Trophoblast cell (in vitro differentiated cells and primary cell): Measurements from ENCODE around the gene MEF2C.

Source experiments
- DNase-seq, 2 donors: peaks; one replicate each; pipeline ENCODE4 v3.0.0-alpha.2; 2016
- H2AFZ ChIP-seq: 2 replicates; pipeline ENCODE4 v1.6.1; 2013; ENCODE audit warnings: low read length, moderate library complexity, mild to moderate bottlenecking; ENCODE audit not compliant: insufficient read depth, poor library complexity
- H2AK5ac ChIP-seq: 2 replicates; pipeline ENCODE4 v1.6.1; 2013; ENCODE audit warnings: mild to moderate bottlenecking, low read length
- H2BK120ac ChIP-seq: 2 replicates; pipeline ENCODE4 v1.6.1; 2013; ENCODE audit warnings: low read length, mild to moderate bottlenecking, moderate library complexity; ENCODE audit not compliant: insufficient read depth, poor library complexity
- H2BK12ac ChIP-seq: 2 replicates; pipeline ENCODE4 v1.6.1; 2013; ENCODE audit warnings: mild to moderate bottlenecking, low read length, moderate library complexity
- H2BK5ac ChIP-seq: 2 replicates; pipeline ENCODE4 v1.6.1; 2013; ENCODE audit warnings: low read length, low read depth, moderate library complexity, mild to moderate bottlenecking; ENCODE audit not compliant: poor library complexity
- H3K14ac ChIP-seq: 2 replicates; pipeline ENCODE4 v1.6.1; 2013; ENCODE audit warnings: mild to moderate bottlenecking, low read length
- H3K18ac ChIP-seq: 2 replicates; pipeline ENCODE4 v1.6.1; 2013; ENCODE audit warnings: mild to moderate bottlenecking, low read length
- H3K23ac ChIP-seq: 2 replicates; pipeline ENCODE4 v1.6.1; 2013; ENCODE audit warnings: low read length
- H3K27ac ChIP-seq: 2 replicates; pipeline ENCODE4 v1.5.1; 2013; ENCODE audit warnings: low read depth, mild to moderate bottlenecking, inconsistent platforms, low read length, moderate library complexity
- H3K27me3 ChIP-seq: 2 replicates; pipeline ENCODE4 v1.6.1; 2013; ENCODE audit warnings: inconsistent platforms, mild to moderate bottlenecking, low read length, moderate library complexity; ENCODE audit not compliant: insufficient read depth
- H3K36me3 ChIP-seq, 2 experiments: 1 replicate in 1 of 2; 2 replicates in 1 of 2; pipeline ENCODE4 v1.6.1; 2013; ENCODE audit warnings: low read length in 2 of 2, mild to moderate bottlenecking in 2 of 2, moderate library complexity in 1 of 2; ENCODE audit not compliant: insufficient read depth in 2 of 2, control insufficient read depth in 1 of 2
- H3K4ac ChIP-seq: 2 replicates; pipeline ENCODE4 v1.6.1; 2013; ENCODE audit warnings: low read depth, mild to moderate bottlenecking, low read length, moderate library complexity
- H3K4me1 ChIP-seq, 2 experiments: 1 replicate in 1 of 2; 2 replicates in 1 of 2; pipeline ENCODE4 v1.6.1; 2013; ENCODE audit warnings: low read length in 2 of 2, mild to moderate bottlenecking in 2 of 2, moderate library complexity in 1 of 2; ENCODE audit not compliant: insufficient read depth in 2 of 2, control insufficient read depth in 1 of 2
- H3K4me2 ChIP-seq: 2 replicates; pipeline ENCODE4 v1.6.1; 2013; ENCODE audit warnings: inconsistent platforms, mild to moderate bottlenecking, low read length, moderate library complexity
- H3K4me3 ChIP-seq: 2 replicates; pipeline ENCODE4 v1.5.1; 2013; ENCODE audit warnings: mild to moderate bottlenecking, low read depth, low read length, inconsistent platforms
- H3K79me1 ChIP-seq: one replicate; pipeline ENCODE4 v1.6.1; 2013; ENCODE audit warnings: low read length
- H3K79me2 ChIP-seq: 2 replicates; pipeline ENCODE4 v1.6.1; 2013; ENCODE audit warnings: low read length, mild to moderate bottlenecking; ENCODE audit not compliant: control insufficient read depth, insufficient read depth, poor library complexity
- H3K9ac ChIP-seq: 2 replicates; pipeline ENCODE4 v1.6.1; 2013; ENCODE audit warnings: mild to moderate bottlenecking, low read length
- H3K9me3 ChIP-seq: 2 replicates; pipeline ENCODE4 v1.6.1; 2013; ENCODE audit warnings: low read depth, mild to moderate bottlenecking, control low read depth, inconsistent platforms, low read length; ENCODE audit not compliant: insufficient read depth
- H4K12ac ChIP-seq: 2 replicates; pipeline ENCODE4 v1.6.1; 2013; ENCODE audit warnings: low read depth, mild to moderate bottlenecking, low read length, moderate library complexity
- H4K8ac ChIP-seq: 2 replicates; pipeline ENCODE4 v1.6.1; 2013; ENCODE audit warnings: low read depth, mild to moderate bottlenecking, low read length, moderate library complexity
- H4K91ac ChIP-seq: one replicate; pipeline ENCODE4 v1.6.1; 2013; ENCODE audit warnings: low read depth, mild to moderate bottlenecking, low read length, moderate library complexity
- WGBS: extraction: QIAGEN DNeasy Blood & Tissue Kit; methylation state at CpG from one replicate; pipeline ENCODE4 v1.1.7; 2013; ENCODE audit warnings: missing lambda C conversion rate; ENCODE audit not compliant: insufficient read length, insufficient coverage; ENCODE audit errors: extremely low coverage; 5-methylcytosine and 5-hydroxymethylcytosine counted together

MEF2C gene

GRCh38 chr5:88760527-88760926 lies 122.5 kb downstream of the MEF2C start:
- no peak overlapping the region for H3K4me2 ChIP-seq
- H4K12ac ChIP-seq = no peak overlapping the region
- H3K27ac ChIP-seq = no peak overlapping the region
- no peaks in the 10 kb centered on the region for H3K27me3 ChIP-seq
- no peak for DNase-seq
- H3K79me1 ChIP-seq = no peaks in the 10 kb centered on the region
- H3K4ac ChIP-seq = no peak overlapping the region
- no peak overlapping the region for H3K9ac ChIP-seq
- no peaks in the 10 kb centered on the region for H3K36me3 ChIP-seq
- H3K4me1 ChIP-seq = no peaks in the 10 kb centered on the region
- no peak overlapping the region for H3K18ac ChIP-seq
- no peak overlapping the region for H3K23ac ChIP-seq
- H2BK120ac ChIP-seq = no peak overlapping the region
- no peak overlapping the region for H2BK12ac ChIP-seq
- no peak overlapping the region for H3K14ac ChIP-seq
- H4K8ac ChIP-seq = no peak overlapping the region
- H2AFZ ChIP-seq = no peak overlapping the region
- no peaks in the 10 kb centered on the region for H3K9me3 ChIP-seq
- H2BK5ac ChIP-seq = no peak overlapping the region
- H3K79me2 ChIP-seq = no peaks in the 10 kb centered on the region
- no CpG with 5 or more reads among the region's 4 CpGs for WGBS
- H3K4me3 ChIP-seq = no peak overlapping the region
- no peak overlapping the region for H2AK5ac ChIP-seq
- H4K91ac ChIP-seq = no peak overlapping the region

DNA sequence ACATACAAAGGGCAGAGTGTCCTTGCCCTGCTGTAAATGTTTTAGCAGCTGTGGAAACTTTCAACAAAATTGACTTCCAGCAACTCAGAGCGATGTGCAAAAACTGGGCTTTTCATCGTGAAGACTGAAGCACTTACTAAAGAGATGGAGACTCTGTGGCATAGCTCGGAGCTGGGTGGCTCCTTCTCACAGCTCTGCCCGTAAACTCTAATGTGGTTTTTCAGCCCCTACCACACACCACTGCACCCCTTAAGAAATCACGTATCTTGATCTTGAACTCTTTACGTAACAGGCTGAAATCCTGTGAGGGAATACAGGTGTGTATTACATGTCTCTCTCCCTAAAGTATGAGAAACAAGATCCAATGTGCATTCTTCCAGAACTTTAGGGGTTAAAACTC lies 124.4 kb downstream of the MEF2C start:
- no CpG with 5 or more reads among the region's 6 CpGs for WGBS

DNA sequence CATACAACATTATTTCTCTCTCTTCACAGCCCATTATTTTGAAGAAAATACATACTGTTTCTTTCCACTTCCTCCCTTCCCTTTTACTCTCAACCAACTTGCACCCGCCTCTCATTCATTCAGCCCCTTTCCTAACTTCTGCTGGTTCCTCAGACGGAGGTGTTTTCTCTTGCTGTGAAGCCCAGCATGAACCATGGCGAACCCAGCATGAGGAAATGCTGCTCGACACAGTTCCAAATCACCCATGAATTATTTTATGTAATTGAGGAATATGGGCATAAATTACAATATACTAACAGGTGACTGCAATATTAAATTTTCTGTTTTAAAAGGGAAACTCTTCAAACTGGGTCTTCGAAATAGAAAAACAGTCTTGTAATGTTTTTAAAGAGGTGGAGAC lies 124.8 kb downstream of the MEF2C start:
- H3K4me2 ChIP-seq = no peak overlapping the region
- no peak overlapping the region for H3K23ac ChIP-seq
- no peak overlapping the region for H2BK12ac ChIP-seq
- H3K27ac ChIP-seq = no peak overlapping the region
- no peaks in the 10 kb centered on the region for H3K79me2 ChIP-seq
- H3K4me3 ChIP-seq = no peak overlapping the region
- no peaks in the 10 kb centered on the region for H3K79me1 ChIP-seq
- H3K14ac ChIP-seq = no peak overlapping the region
- no CpG with 5 or more reads among the region's 5 CpGs for WGBS
- no peak overlapping the region for H3K9ac ChIP-seq
- no peak overlapping the region for H2AFZ ChIP-seq
- H3K36me3 ChIP-seq = no peaks in the 10 kb centered on the region
- no peak overlapping the region for H4K8ac ChIP-seq
- DNase-seq = no peak
- H4K91ac ChIP-seq = no peak overlapping the region
- H3K27me3 ChIP-seq = no peaks in the 10 kb centered on the region
- H4K12ac ChIP-seq = no peak overlapping the region
- no peak overlapping the region for H2BK5ac ChIP-seq
- no peak overlapping the region for H2BK120ac ChIP-seq
- H3K18ac ChIP-seq = no peak overlapping the region
- no peak overlapping the region for H2AK5ac ChIP-seq
- peaks cover 2% of the 10 kb centered on the region for H3K9me3 ChIP-seq
- peaks cover 0 to 2% of the 10 kb centered on the region in 2 experiments for H3K4me1 ChIP-seq
- H3K4ac ChIP-seq = no peak overlapping the region

More for the DNA sequence above, 124.4 kb downstream of the MEF2C start:
- Histone ChIP-seq H3K79me2 (no peaks in the 10 kb centered on the region), H2AK5ac (no peak overlapping the region), H4K12ac (no peak overlapping the region), H3K4ac (no peak overlapping the region), H3K27me3 (no peaks in the 10 kb centered on the region), H3K23ac (no peak overlapping the region), H3K79me1 (no peaks in the 10 kb centered on the region), H2AFZ (no peak overlapping the region), H4K8ac (no peak overlapping the region), H4K91ac (no peak overlapping the region), H3K9me3 (peaks cover 2% of the 10 kb centered on the region), H3K4me2 (no peak overlapping the region), H2BK5ac (no peak overlapping the region), H3K36me3 (no peaks in the 10 kb centered on the region), H2BK12ac (no peak overlapping the region), H3K4me3 (no peak overlapping the region), H3K9ac (no peak overlapping the region), H2BK120ac (no peak overlapping the region), H3K27ac (no peak overlapping the region), H3K4me1 (peaks cover 0 to 2% of the 10 kb centered on the region in 2 experiments), H3K18ac (no peak overlapping the region), H3K14ac (no peak overlapping the region)
- no peak for DNase-seq

- no CpG with 5 or more reads among the region's 3 CpGs for WGBS
- H3K23ac ChIP-seq = no peak overlapping the region
- H3K9ac ChIP-seq = no peak overlapping the region
- no peaks in the 10 kb centered on the region for H3K79me2 ChIP-seq
- no peak overlapping the region for H2BK5ac ChIP-seq
- no peak overlapping the region for H2AFZ ChIP-seq
- no peak overlapping the region for H3K18ac ChIP-seq
- H4K8ac ChIP-seq = no peak overlapping the region
- no peak overlapping the region for H2BK12ac ChIP-seq
- H3K79me1 ChIP-seq = no peaks in the 10 kb centered on the region
- DNase-seq = no peak
- H2AK5ac ChIP-seq = no peak overlapping the region
- no peak overlapping the region for H2BK120ac ChIP-seq
- no peak overlapping the region for H4K91ac ChIP-seq
- no peaks in the 10 kb centered on the region for H3K36me3 ChIP-seq
- H3K14ac ChIP-seq = no peak overlapping the region
- H4K12ac ChIP-seq = no peak overlapping the region
- no peaks in the 10 kb centered on the region for H3K27me3 ChIP-seq
- H3K4me2 ChIP-seq = no peak overlapping the region
- no peak overlapping the region for H3K4me3 ChIP-seq
- no peak overlapping the region for H3K27ac ChIP-seq
- H3K4me1 ChIP-seq = peaks cover 0 to 2% of the 10 kb centered on the region in 2 experiments
- H3K4ac ChIP-seq = no peak overlapping the region
- peaks cover 2% of the 10 kb centered on the region for H3K9me3 ChIP-seq
Measured at GRCh38 chr5:88756953-88757352, 126.0 kb downstream of the MEF2C start.
